Nucleus accumbens (tissue), 56 donors: ENCODE data around the gene TMEM179.

Source experiments
- DNase-seq, 56 donors: peaks; one replicate each; lab custom pipeline; 2025; lab: John Stamatoyannopoulos, UW

TMEM179 gene

GRCh38 chr14:104559028-104559803 is 45.4 kb downstream of the TMEM179 start:
- peak in 1 of 56 donors; percentile 17 for DNase-seq

GRCh38 chr14:104558231-104559027 is 46.1 kb downstream of the TMEM179 start:
- no peak for DNase-seq

GRCh38 chr14:104557766-104558165 is 46.8 kb downstream of the TMEM179 start:
- no peak for DNase-seq

GRCh38 chr14:104557086-104557485 is 47.5 kb downstream of the TMEM179 start:
- no peak for DNase-seq

GRCh38 chr14:104556256-104557021 is 48.1 kb downstream of the TMEM179 start:
- DNase-seq = no peak

GRCh38 chr14:104555430-104556255 is 48.9 kb downstream of the TMEM179 start:
- DNase-seq = no peak

- DNase-seq = no peak
Measured at GRCh38 chr14:104554608-104555429, 49.8 kb downstream of the TMEM179 start.

GRCh38 chr14:104554088-104554607 is 50.4 kb downstream of the TMEM179 start:
- DNase-seq = no peak

GRCh38 chr14:104553166-104554087 is 51.1 kb downstream of the TMEM179 start:
- DNase-seq = no peak

GRCh38 chr14:104552738-104553125 is 51.8 kb downstream of the TMEM179 start:
- DNase-seq = no peak

- no peak for DNase-seq
Measured at GRCh38 chr14:104551851-104552737, 52.5 kb downstream of the TMEM179 start.

GRCh38 chr14:104550861-104551728 is 53.5 kb downstream of the TMEM179 start:
- DNase-seq = peak in 6 of 56 donors; percentile 13 to 43 (median 25)

- DNase-seq = no peak
Measured at GRCh38 chr14:104550340-104550860, 54.2 kb downstream of the TMEM179 start.

- DNase-seq = no peak
Measured at GRCh38 chr14:104549536-104550339, 54.8 kb downstream of the TMEM179 start.
